Measurements from ENCODE around the gene PITPNM1.

PITPNM1 gene

DNA sequence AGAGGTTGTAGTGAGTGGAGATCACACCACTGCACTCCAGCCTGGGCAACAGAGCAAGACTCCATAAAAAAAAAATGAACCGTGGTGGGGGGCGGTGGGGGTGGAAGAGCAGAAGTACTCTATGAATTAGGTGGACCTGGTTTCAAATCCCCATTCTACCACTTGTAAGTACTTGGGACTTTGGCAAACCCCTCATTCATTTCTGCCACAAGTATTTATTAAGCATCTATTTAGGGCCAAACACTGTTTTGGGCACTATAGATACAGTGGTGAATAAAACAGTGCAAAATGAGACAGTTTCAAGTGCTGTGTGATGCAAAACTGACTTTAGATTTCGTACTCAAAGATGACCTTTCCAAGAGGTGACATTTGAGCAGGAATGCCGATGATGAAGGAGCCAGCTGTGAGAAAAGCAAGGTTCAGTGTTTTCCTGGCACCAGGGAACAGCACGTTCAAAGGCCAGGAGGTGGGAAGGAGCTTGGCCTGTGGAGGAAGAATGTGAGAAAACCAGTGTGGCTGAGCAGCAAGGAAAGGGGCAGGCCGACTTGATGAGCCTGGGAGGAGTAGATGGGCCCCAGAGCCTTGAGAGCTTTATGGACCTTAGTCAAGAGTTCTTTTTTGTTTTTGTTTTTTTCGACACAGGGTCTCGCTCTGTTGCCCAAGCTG is 34.7 kb downstream of the PITPNM1 start:
- no peak overlapping the region for H3K27ac ChIP-seq (ENCODE audit: low read depth, low read length)
- no peak overlapping the region for H3K9ac ChIP-seq (ENCODE audit: low read length)
- no peak overlapping the region for H2AFZ ChIP-seq (ENCODE audit: low read depth, low read length, severe bottlenecking)

DNA sequence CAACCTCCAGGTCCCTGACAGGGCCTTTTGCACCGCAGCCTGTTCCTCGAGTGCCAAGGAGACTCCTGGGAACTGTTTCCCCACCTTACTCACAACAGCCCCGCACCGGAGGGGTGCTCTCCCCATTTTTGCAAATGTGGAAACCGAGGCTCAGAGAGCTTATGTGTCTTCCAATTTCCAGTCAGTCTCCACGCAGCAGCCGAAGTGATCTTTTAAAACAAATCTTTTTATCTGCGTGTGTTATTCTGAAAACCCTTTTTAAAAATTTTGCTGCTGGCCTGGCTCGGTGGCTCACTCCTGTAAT is 35.7 kb downstream of the PITPNM1 start:
- Histone ChIP-seq H4K20me1 (ENCODE audit: low read depth, low read length) (no peaks in the 10 kb centered on the region), H3K4me3 (ENCODE audit: insufficient read depth, low read length, poor library complexity, severe bottlenecking) (peak overlapping the region; percentile 56), H3K9me3 (ENCODE audit: insufficient read depth, low read length) (no peaks in the 10 kb centered on the region), H3K79me2 (ENCODE audit: insufficient read depth, low read length) (peaks cover 20% of the 10 kb centered on the region), H3K27ac (ENCODE audit: low read depth, low read length) (no peak overlapping the region), H3K9me2 (replicated peaks; ENCODE audit: insufficient read depth, low read length) (no peaks in the 10 kb centered on the region), H2AFZ (ENCODE audit: low read depth, low read length, severe bottlenecking) (peak overlapping the region; percentile 80), H3K9ac (ENCODE audit: low read length) (peak overlapping the region; percentile 96), H3K27me3 (ENCODE audit: low read length) (no peaks in the 10 kb centered on the region), H3K4me2 (ENCODE audit: low read depth, low read length, poor library complexity, severe bottlenecking) (peak overlapping the region; percentile 82), H3K36me3 (ENCODE audit: low read length) (no peaks in the 10 kb centered on the region), H3F3A (ENCODE audit: insufficient read depth) (peaks cover 30% of the 10 kb centered on the region)
- TF ChIP-seq EZH2phosphoT487 (conservative IDR thresholded peaks at IDR 0.05; ENCODE audit: low read length), result no peak
- TF ChIP-seq CTCF (IDR thresholded peaks at IDR 0.05; ENCODE audit: insufficient read depth, low read length, poor library complexity, severe bottlenecking), result no peak

More for the DNA sequence above, 34.7 kb downstream of the PITPNM1 start:
- H4K20me1 ChIP-seq (ENCODE audit: low read depth, low read length), result no peaks in the 10 kb centered on the region
- no peaks in the 10 kb centered on the region for H3K9me3 ChIP-seq (ENCODE audit: insufficient read depth, low read length)
- no peaks in the 10 kb centered on the region for H3K36me3 ChIP-seq (ENCODE audit: low read length)
- H3K4me3 ChIP-seq (ENCODE audit: insufficient read depth, low read length, poor library complexity, severe bottlenecking), result no peak overlapping the region
- no peak overlapping the region for H3K4me2 ChIP-seq (ENCODE audit: low read depth, low read length, poor library complexity, severe bottlenecking)
- TF ChIP-seq CTCF (IDR thresholded peaks at IDR 0.05; ENCODE audit: insufficient read depth, low read length, poor library complexity, severe bottlenecking) (no peak), EZH2phosphoT487 (conservative IDR thresholded peaks at IDR 0.05; ENCODE audit: low read length) (no peak)
- no peaks in the 10 kb centered on the region for H3K27me3 ChIP-seq (ENCODE audit: low read length)
- peaks cover 14% of the 10 kb centered on the region for H3K79me2 ChIP-seq (ENCODE audit: insufficient read depth, low read length)
- no peaks in the 10 kb centered on the region for H3K9me2 ChIP-seq (replicated peaks; ENCODE audit: insufficient read depth, low read length)
- peaks cover 25% of the 10 kb centered on the region for H3F3A ChIP-seq (ENCODE audit: insufficient read depth)

- Histone ChIP-seq H3K27ac (ENCODE audit: low read depth, low read length) (peak within 1 kb of the TSS; percentile 94), H3K27me3 (ENCODE audit: low read length) (no peaks in the 10 kb centered on the region), H4K20me1 (ENCODE audit: low read depth, low read length) (no peaks in the 10 kb centered on the region), H2AFZ (ENCODE audit: low read depth, low read length, severe bottlenecking) (peak within 1 kb of the TSS; percentile 80), H3K4me2 (ENCODE audit: low read depth, low read length, poor library complexity, severe bottlenecking) (peak within 1 kb of the TSS; percentile 89), H3K36me3 (ENCODE audit: low read length) (no peaks in the 10 kb centered on the region), H3F3A (ENCODE audit: insufficient read depth) (peaks cover 30% of the 10 kb centered on the region), H3K4me3 (ENCODE audit: insufficient read depth, low read length, poor library complexity, severe bottlenecking) (peak within 1 kb of the TSS; percentile 86), H3K9me3 (ENCODE audit: insufficient read depth, low read length) (no peaks in the 10 kb centered on the region), H3K9me2 (replicated peaks; ENCODE audit: insufficient read depth, low read length) (no peaks in the 10 kb centered on the region), H3K9ac (ENCODE audit: low read length) (peak within 1 kb of the TSS; percentile 96), H3K79me2 (ENCODE audit: insufficient read depth, low read length) (peaks cover 20% of the 10 kb centered on the region)
- TF ChIP-seq EZH2phosphoT487 (conservative IDR thresholded peaks at IDR 0.05; ENCODE audit: low read length), result no peak
- peak; percentile 48 for TF ChIP-seq CTCF (IDR thresholded peaks at IDR 0.05; ENCODE audit: insufficient read depth, low read length, poor library complexity, severe bottlenecking)
Measured at GRCh38 chr11:67468759-67469507, 36.2 kb downstream of the PITPNM1 start, which contains the start of gene TMEM134. Gene TMEM134, minus strand, starts transcription at chr11:67469251. Its CDS starts 59 bp downstream, at chr11:67469192.

Measured in SU-DHL-6 (cell line).